Activated CD8-positive, alpha-beta memory T cell treated with anti-CD3 and anti-CD28 coated beads for 4 hours (primary cell): Measurements from ENCODE around the gene NUP43.
"Not testable (repeated sequence)": the region's sequence is repeated elsewhere in the genome, so short reads cannot be mapped to it uniquely, and the experiment has no call there.

Experiments used
- DNase-seq, 2 donors: peaks; one replicate each; pipeline ENCODE4 v3.0.0-alpha.2; 2020; ENCODE audit warnings: low read depth in 2 of 2

NUP43 gene, protein sequence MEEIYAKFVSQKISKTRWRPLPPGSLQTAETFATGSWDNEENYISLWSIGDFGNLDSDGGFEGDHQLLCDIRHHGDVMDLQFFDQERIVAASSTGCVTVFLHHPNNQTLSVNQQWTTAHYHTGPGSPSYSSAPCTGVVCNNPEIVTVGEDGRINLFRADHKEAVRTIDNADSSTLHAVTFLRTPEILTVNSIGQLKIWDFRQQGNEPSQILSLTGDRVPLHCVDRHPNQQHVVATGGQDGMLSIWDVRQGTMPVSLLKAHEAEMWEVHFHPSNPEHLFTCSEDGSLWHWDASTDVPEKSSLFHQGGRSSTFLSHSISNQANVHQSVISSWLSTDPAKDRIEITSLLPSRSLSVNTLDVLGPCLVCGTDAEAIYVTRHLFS

DNA sequence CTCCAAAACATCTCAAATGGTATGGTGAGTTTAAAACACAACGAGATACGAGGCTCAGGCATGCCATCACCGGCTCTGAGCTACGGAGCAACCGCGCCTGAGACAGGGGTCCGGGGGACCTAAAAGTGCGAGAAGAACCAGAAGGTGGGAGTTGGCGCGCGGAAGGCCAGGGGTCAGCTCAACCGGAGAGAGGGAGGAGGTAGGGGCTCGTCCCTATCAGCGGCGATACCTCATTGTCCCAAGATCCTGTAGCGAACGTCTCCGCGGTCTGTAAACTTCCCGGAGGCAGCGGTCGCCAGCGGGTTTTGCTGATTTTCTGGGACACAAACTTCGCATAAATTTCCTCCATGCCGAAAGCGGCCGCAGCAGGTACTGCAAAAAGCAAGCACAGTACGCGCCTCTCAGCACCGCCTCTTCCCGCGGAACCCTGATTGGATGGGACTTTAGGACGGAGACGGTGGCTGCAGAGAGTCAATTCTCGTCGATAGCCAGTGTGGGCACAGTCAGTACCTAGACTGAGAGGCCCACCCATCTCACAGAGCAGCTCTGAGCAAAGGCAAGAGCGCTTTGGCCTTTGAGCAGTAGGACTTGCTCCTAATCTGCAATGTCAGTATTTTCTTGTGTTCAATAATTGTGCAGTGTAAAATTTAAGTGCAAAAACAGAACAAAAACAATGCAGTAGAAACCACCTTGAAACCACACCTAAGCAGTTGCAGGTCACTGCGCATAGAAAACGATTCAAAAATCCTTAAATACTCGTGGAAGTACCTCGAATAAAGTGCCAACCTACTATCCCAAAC is at the start of gene NUP43:
NUP43 (minus strand) TSS at position 383 of the 800 bp plus-strand sequence; CDS start at position 349, 34 bp downstream.
- DNase-seq, result peak; percentile 81 to 83

DNA sequence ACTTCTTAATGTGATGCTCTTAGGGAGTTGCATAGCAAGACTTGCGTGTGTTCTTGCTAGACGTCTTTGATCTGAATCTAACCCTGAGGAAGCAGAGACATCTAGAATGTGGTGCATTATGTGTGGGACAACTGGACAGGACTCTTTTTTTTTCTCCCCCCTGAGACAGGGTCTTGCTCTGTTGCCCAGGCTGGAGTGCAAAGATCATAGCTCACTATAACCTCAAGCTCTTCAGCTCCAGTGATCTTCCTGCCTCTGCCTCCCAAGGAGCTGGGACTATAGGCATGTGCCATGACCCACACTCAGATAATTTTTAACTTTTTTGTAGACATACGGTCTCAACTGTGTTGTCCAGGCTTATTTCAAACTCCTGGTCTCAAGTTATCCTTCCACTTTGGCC is 37.2 kb upstream of the NUP43 start:
- no peak for DNase-seq

DNA sequence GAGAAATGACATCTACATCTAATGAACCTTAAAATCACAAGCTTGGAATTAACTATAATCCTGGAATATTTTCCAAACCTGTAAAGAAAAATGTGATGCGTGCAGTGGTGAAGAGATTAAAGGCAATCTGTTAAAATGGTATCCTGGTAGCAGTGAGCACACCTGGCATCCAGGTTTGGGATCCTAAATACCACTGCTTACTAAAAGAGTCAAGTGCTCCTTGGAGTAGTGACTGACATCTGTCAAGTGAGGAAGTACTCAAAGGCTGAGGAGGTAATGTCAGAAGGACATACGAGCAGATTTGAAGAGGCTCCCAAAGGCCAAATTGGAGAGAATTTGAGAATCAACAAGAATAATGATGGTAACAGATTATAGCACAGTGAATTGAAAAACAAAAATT is 36.0 kb upstream of the NUP43 start:
- DNase-seq, result no peak

DNA sequence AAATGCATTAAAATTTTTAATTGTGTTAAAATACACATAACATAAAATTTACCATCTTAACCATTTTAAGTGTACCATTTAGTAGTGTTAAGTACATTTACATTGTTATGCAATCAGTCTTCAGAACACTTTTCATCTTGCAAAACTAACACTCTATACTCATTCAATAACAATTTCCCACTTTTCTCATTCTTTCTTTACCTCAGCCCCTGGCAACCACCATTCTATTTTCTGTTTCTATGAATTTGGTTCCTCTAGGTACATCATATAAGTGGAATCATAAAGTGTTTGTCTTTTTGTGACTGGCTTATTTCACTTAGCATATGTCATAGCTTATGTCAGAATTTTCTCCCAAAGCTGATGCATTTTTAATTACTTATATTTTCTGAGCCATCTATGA is 35.4 kb upstream of the NUP43 start:
- DNase-seq, result no peak

DNA sequence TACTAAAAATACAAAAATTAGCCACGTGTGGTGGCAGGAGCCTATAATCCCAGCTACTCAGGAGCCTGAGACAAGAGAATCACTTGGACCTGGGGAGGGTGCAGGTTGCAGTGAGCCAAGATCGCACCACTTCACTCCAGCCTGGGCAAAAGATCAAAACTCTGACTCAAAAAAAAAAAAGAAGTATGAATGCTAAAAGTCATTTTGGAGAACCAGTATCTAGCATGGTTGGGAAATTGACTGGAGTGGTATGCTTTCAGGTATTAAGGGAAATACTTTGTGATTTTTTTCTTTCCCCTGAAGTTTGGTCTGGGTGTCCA is 33.3 kb upstream of the NUP43 start:
- no peak for DNase-seq

DNA sequence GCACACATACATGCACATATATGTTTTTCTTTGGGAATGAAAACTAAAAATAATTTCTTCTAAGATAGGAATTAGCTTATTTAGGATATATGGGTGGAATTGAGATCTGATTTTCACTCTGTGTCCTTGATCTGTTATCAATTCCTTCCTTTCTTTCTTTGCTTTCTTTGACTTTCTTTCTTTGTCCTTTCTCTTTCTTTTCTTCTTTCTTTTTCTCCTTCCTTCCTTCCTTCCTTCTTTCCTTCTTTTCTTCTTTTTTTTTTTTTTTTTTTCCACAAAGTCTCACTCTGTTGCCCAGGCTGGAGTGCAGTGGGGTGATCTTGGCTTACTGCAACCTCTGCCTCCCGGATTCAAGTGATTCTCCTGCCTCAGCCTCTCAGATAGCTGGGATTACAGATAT is 31.3 kb upstream of the NUP43 start:
- DNase-seq, result no peak

DNA sequence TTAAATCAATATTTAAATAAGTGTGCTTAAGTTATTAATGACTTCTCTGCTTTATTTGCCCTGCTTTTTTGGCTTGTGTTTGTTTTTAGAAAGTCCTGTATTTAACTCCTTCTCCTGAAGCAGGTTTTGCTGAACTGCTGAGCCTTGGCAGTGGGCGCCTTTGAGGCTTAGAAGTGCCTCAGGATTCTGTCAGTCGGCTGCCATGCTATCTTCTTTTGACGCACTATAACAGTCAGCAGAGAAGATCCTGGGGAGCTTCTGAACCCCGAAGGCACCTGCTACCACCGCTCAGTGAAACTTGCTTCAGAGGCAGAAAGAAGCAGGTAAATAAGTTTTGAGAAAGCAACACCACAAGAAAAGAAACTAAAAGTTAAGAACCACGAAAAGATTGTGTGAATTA is 25.6 kb upstream of the NUP43 start:
- no peak for DNase-seq

DNA sequence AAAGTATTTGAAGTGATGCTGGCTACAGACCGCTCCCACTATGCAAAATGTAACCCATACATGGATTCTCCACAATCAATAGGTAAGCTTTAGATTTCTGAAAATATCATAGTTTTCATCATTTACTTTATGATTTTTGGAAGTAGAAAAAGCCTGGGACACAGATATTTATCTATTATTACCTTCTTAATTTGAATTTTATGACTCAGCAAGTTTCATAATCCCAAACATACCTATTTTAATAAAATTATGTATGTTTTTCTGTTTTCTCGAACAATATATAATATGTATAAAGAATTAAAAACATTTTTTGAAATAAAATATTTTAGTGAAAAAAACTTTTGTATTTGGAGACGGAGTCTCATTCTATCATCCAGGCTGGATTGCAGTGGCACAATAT is 24.9 kb upstream of the NUP43 start:
- DNase-seq, result no peak

DNA sequence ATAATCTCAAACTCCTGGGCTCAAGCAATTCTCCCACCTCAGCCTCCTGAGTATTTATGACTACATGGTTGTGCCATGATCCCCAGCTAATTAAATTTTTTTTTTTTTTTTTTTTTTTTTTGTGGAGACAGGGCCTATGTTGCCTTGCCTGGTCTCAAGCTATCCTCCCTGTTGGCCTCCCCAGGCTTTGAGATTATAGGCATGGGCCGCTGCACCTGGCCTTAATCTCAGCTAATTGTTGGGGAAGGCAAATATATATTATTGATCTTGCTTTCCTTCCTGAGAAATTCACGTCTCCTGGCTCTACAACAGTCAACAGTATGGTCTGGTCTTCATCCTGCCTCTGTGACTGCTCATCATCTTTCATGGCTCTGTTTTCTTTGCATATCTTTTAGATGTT is 23.3 kb upstream of the NUP43 start:
- DNase-seq, result no peak

DNA sequence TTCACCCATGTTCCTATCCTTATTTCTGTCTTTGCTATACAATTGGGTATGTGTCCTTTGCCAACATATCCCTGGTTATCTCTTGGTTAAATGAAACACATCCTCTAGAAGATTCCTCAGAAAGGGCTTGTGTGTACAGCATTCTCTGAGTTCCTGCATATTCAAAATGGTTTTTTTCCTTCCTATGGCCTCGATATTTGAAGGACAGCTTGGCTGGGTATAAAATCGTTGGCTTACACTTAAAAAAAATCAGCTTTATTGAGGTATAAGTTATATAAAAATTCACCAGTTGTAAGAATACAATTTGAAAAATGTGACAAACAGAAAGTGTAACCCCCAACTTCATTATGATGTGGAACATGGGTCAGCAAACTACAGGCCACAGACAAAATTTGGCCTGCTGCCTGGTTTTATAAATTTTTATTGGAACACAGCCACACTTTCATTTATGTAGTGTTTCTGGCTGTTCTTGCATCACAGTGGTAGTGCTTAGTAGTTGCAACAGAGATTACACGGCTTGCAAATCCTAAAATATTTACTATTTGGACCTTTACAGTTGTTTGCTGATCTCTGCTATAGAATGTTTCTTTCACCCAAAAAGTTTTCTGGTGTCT is 19.9 kb upstream of the NUP43 start:
- DNase-seq, result no peak

DNA sequence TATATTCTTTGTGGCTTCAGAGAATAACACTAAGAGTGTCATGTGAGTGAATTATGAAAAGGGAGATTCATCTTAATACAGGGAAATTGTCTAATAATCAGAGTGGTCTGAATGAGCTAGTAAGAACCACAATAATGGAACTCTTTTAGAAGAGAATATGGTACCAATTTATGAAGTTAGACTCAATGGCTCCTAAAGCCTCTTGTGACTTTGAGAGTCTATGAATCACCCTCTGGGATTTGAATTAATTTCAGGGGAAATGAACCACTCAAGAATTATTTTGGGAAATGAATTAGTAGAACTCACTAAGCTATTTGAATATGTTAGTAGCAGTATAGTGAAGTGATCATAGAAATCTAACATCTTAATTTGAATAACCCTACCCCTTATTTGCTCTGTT is 17.5 kb upstream of the NUP43 start:
- no peak for DNase-seq

DNA sequence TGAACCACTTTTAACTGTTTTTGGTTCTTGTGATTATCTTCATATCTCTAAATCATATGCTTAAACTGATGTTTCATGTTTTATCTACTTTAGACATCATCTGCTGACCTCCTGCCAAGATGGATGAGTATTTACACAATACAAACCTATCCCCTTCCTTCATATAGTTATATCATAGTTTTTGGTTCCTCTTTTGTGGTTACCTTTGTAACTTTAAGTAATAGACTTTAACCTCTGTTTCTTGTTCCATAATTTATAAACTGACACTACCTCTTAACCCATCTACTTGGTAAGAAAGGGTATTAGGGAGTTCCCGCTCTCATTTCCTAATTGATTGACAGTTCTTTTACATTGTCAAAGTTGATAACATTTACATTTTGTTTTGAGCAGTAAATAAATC is 15.1 kb upstream of the NUP43 start:
- no peak for DNase-seq

DNA sequence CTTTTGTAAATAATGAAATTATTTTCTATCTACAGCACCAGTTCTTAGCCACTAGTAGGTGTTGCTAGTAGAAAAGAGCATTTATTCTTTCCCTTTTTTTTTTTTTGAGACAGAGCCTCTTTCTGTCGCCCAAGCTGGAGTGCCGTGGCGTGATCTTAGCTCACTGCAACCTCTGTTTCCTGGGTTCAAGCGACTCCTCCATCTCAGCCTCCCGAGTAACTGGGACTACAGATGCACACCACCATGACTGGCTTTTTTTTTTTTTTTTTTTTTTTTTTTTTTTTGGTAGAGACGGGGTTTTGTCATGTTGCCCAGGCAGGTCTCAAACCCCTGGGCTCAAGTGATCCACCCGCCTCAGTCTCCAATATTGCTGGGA is 9.9 kb upstream of the NUP43 start:
- no peak for DNase-seq

DNA sequence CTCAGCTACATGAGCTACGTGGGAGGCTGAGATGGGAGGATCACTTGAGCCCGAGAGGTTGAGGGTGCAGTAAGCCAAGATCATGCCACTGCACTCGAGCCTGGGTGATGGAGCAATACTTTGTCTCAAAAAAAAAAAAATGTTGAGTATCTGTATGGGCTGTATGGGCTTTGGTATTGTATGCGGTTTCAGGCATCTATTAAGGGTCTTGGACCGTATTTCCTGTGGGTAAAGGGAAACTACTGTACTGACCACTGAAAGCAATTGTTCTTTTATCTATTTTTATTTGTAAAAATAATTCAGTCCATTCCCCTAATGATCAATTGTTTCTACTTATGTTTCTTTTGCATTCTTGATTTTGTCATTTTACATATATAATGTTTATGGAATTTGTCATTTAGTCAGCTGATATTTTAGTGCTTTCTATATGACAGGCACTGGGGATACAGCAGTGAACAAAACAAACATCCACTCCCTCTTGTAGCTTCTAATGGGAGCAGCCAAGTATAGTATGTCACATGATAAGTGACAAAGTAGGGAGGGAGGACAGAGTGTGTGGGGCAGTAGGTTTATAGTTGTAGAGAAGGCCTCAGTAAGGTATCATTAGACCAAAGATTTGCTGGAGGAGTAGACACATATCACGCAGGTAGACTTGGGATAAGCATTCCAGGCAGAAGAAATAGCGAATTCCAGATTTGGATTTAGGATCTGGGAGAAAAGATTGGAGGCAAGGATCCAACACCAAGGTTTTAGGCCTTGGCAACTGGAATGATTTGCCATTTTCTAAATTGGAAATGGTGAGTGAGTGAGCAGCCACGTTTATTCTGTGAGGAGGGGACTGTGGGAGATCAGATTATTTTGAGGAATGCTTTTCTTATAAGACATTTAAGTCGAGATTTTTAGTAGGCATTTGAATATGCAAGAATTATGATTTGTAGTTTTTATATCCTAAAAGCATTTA is 9.3 kb upstream of the NUP43 start:
- DNase-seq, result no peak

DNA sequence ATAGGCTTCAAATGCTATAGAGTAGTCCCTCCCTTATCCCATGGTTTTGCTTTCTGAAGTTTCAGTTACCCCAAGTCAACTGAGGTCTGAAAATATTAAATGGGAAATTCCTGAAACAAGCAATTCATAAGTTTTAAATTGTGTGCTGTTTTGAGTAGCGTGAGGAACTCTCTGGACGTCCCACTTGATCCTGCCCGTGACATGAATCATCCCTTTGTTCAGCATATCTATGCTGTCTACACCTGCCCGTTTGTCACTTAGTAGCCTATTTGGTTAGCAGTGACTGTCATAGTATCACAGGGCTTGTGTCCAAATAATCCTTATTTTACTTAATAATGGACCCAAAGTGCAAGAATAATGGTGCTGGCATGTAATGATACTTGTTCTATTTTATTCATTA is 8.2 kb upstream of the NUP43 start:
- DNase-seq, result no peak

DNA sequence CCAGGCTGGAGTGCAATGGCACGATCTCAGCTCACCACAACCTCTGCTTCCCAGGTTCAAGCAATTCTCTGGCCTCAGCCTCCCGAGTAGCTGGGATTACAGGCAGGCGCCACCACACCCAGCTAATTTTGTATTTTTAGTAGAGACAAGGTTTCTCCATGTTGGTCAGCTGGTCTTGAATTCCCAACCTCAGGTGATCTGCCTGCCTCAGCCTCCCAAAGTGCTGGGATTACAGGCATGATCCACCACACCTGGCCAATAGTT is 7.0 kb upstream of the NUP43 start:
- DNase-seq, result not testable (repeated sequence)

DNA sequence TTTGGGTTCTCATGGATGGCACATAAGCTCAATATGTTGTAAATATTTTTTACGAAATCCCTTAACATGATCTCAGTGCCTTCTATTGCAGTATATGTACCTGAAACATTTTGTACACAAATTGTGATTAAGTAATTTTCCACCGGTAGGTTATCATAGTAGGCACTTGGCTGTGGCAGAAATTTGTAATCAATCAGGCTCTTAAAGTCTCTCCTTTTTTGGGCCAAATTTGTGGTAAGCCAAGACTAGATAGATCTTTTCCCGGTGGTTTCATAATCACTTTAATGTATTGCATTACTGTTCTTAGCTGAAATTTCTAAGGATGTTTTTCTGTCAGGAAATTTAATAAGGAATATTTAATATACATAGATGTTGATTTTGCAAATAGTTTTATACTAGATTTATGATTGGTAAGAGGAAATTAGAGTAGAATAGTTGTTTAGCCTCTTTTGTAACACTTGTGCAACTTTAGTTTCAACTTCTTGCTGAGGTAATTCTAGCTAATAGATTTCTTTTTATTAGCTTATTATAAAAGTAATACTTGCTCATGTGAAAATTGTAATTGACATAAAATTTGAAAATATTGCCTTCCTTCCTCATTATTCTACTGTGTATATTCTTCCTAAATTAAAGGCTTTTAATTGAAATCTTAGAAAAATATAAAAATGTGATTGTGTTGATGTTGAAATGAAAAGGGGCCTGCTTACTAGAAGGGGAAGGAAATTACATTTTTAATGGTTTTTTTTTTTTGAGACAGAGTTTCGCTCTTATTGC is 6.5 kb upstream of the NUP43 start:
- no peak for DNase-seq

DNA sequence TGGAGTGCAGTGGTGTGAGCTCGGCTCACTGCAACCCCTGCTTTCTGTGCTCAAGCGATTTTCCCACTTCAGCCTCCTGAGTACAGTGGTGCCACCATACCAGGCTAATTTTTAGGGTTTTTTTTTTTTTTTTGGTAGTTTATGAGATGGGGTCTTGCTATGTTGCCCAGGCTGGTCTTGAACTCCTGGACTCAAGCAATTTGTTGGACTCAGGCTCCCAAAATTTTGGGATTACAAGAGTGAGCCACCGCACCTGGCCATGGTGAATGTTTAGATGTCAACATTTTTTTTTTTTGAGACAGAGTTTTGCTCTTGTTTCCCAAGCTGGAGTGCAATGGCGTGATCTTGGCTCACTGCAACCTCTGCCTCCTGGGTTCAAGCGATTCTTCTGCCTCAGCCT is 5.6 kb upstream of the NUP43 start:
- not testable (repeated sequence) for DNase-seq

DNA sequence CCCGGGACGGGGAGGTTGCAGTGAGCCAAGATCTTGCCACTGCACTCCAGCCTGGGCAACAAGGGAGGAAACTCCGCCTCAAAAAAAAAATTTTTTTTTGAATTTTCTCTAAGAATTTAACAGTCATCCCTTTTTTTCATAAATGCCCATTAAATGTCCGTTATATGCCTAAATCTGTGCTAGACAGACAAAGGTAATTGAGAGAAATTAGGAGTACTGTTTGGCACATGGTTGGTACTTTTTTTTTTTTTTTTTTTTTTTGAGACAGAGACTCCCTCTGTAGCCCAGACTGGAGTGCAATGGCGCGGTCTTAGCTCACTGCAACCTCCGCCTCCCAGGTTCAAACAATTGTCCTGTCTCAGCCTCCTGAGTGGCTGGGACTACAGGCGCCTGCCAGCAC is 4.9 kb upstream of the NUP43 start:
- no peak for DNase-seq

DNA sequence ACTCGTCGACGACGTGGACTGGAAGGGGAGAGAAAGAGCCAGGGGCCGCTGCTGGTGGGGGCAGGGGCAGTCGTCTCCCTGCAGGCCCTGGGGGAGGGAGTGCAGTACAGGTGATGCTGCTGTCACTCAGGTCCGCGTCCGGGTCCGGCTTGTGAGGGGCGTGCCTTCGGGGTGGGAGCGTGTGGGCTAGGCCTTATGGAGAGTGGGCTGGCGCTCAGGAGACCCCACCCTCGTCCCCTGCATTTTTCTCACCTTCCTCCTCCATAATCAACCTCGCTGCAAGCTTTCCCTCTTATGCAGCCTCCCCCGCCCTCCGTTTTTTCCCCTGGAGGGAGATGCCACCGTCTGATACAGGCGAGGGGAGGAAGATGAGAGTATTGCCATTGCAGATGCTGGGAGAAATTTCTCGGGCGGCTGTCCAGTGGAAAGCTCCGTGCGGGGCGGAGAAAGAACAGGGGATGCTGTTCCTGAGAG is 3.8 kb upstream of the NUP43 start:
- peak; percentile 19 to 21 for DNase-seq

DNA sequence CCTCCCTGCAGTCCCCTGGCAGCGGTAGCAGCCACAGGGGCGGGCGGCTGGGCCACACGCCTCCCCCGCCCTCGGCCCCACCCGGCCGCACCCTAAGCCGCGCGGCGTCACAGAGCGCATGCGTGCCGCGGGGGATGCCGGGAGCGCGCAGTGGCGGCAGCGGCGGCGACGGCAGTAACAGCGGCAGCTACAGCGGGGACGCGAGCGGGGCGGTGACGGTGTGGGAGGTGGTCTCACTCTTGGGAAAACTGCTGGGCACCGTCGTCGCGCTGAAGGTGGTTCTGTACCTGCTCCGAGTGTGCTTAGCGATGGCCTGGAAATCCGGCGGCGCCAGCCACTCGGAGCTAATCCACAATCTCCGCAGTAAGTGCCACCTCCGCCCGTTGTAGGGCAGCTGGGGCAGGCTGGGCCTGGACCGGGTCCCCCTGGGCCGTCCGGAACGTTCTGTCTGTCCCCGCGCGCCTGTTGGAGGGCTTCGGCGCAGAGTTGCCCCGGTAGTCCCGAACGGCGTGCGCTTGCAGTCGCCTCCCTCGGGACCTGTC is 3.3 kb upstream of the NUP43 start, which contains the start of gene PCMT1:
PCMT1 (plus strand) TSS at position 148 of the 542 bp plus-strand sequence; CDS start at position 309, 161 bp downstream.
- DNase-seq, result peak; percentile 79 to 80
